H9 (cell line): Measurements from ENCODE around the gene FAM53A. TPM values are rescaled to one million over a fixed set of nuclear protein-coding genes. Genes with fewer than 3 reads are reported as not detected.

Experiments used
- DNase-seq: peaks from one replicate; pipeline ENCODE4 v3.0.0-alpha.2; 2017
- H2AFZ ChIP-seq: one replicate; pipeline ENCODE4 v1.6.1; 2013; ENCODE audit warnings: mild to moderate bottlenecking, low read length, control low read depth, moderate library complexity
- H2AK5ac ChIP-seq: 2 replicates; pipeline ENCODE4 v1.6.1; 2013; ENCODE audit warnings: low read length, control low read depth, mixed read lengths; ENCODE audit not compliant: insufficient read length
- H2BK120ac ChIP-seq: one replicate; pipeline ENCODE4 v1.6.1; 2013; ENCODE audit warnings: low read depth, mild to moderate bottlenecking, low read length, control low read depth, inconsistent platforms; ENCODE audit not compliant: poor library complexity, severe bottlenecking
- H2BK12ac ChIP-seq: 2 replicates; pipeline ENCODE4 v1.6.1; 2013; ENCODE audit warnings: low read length, control low read depth, mixed read lengths, low read depth; ENCODE audit not compliant: insufficient read length
- H2BK15ac ChIP-seq: 2 replicates; pipeline ENCODE4 v1.6.1; 2013; ENCODE audit warnings: low read depth, low read length, control low read depth
- H2BK20ac ChIP-seq: one replicate; pipeline ENCODE4 v1.6.1; 2013; ENCODE audit warnings: low read depth, mild to moderate bottlenecking, low read length, control low read depth, inconsistent platforms; ENCODE audit not compliant: poor library complexity, severe bottlenecking
- H2BK5ac ChIP-seq: 2 replicates; pipeline ENCODE4 v1.6.1; 2013; ENCODE audit warnings: low read length, control low read depth, mixed read lengths; ENCODE audit not compliant: insufficient read length
- H3K14ac ChIP-seq: 2 replicates; pipeline ENCODE4 v1.6.1; 2013; ENCODE audit warnings: low read length, control low read depth; ENCODE audit not compliant: insufficient read depth
- H3K18ac ChIP-seq: 2 replicates; pipeline ENCODE4 v1.6.1; 2013; ENCODE audit warnings: low read depth, mild to moderate bottlenecking, mixed read lengths, low read length, control low read depth; ENCODE audit not compliant: insufficient read length
- H3K23ac ChIP-seq: 2 replicates; pipeline ENCODE4 v1.6.1; 2013; ENCODE audit warnings: low read length, control low read depth, mixed read lengths, low read depth; ENCODE audit not compliant: insufficient read length
- H3K23me2 ChIP-seq: 2 replicates; pipeline ENCODE4 v1.6.1; 2013; ENCODE audit warnings: low read depth, mild to moderate bottlenecking, mixed read lengths, low read length, control low read depth; ENCODE audit not compliant: insufficient read length, poor library complexity, severe bottlenecking
- H3K27ac ChIP-seq: 2 replicates; pipeline ENCODE4 v1.5.1; 2013; ENCODE audit warnings: low read length, control low read depth, mixed read lengths, low read depth; ENCODE audit not compliant: insufficient read length
- H3K27me3 ChIP-seq: 2 replicates; pipeline ENCODE4 v1.6.1; 2013; ENCODE audit warnings: low read length, control low read depth, inconsistent platforms; ENCODE audit not compliant: insufficient read depth
- H3K4ac ChIP-seq: 2 replicates; pipeline ENCODE4 v1.6.1; 2013; ENCODE audit warnings: low read depth, mild to moderate bottlenecking, control low read depth, inconsistent platforms, low read length, moderate library complexity
- H3K4me1 ChIP-seq: 2 replicates; pipeline ENCODE4 v1.6.1; 2013; ENCODE audit warnings: low read length, control low read depth, inconsistent platforms; ENCODE audit not compliant: insufficient read depth
- H3K4me2 ChIP-seq: 2 replicates; pipeline ENCODE4 v1.6.1; 2013; ENCODE audit warnings: low read length, control low read depth, mixed read lengths; ENCODE audit not compliant: insufficient read length, insufficient read depth
- H3K56ac ChIP-seq: 2 replicates; pipeline ENCODE4 v1.6.1; 2013; ENCODE audit warnings: low read depth, mild to moderate bottlenecking, mixed read lengths, low read length, control low read depth; ENCODE audit not compliant: insufficient read length
- H3K79me1 ChIP-seq: 2 replicates; pipeline ENCODE4 v1.6.1; 2013; ENCODE audit warnings: low read depth, mild to moderate bottlenecking, moderate library complexity, low read length, control low read depth, inconsistent platforms; ENCODE audit not compliant: insufficient read depth, poor library complexity, severe bottlenecking
- H3K79me2 ChIP-seq: 2 replicates; pipeline ENCODE4 v1.6.1; 2013; ENCODE audit warnings: low read length, control low read depth, inconsistent platforms; ENCODE audit not compliant: insufficient read depth
- H3K9ac ChIP-seq: 2 replicates; pipeline ENCODE4 v1.6.1; 2013; ENCODE audit warnings: low read length, control low read depth, mixed read lengths; ENCODE audit not compliant: insufficient read length; ENCODE audit errors: extremely low read depth
- H3K9me3 ChIP-seq: one replicate; pipeline ENCODE4 v1.6.1; 2013; ENCODE audit warnings: low read depth, low read length, inconsistent platforms; ENCODE audit not compliant: control insufficient read depth
- H3T11ph ChIP-seq: one replicate; pipeline ENCODE4 v1.6.1; 2013; ENCODE audit warnings: mild to moderate bottlenecking, low read length, control low read depth, inconsistent platforms
- H4K20me1 ChIP-seq: one replicate; pipeline ENCODE4 v1.6.1; 2013; ENCODE audit not compliant: control insufficient read depth, insufficient read length, insufficient read depth
- H4K5ac ChIP-seq: 2 replicates; pipeline ENCODE4 v1.6.1; 2013; ENCODE audit warnings: low read depth, mild to moderate bottlenecking, mixed read lengths, low read length, control low read depth; ENCODE audit not compliant: insufficient read length
- H4K8ac ChIP-seq: replicated peaks from 2 replicates; pipeline ENCODE4 v1.6.1; 2013; ENCODE audit warnings: low read length, control low read depth, mixed read lengths, low read depth; ENCODE audit not compliant: insufficient read length
- H4K91ac ChIP-seq: 2 replicates; pipeline ENCODE4 v1.6.1; 2013; ENCODE audit warnings: low read depth, mild to moderate bottlenecking, moderate library complexity, mixed read lengths, low read length, control low read depth; ENCODE audit not compliant: insufficient read length
- H3K27ac Mint-ChIP-seq, 3 experiments: 2 replicates in 2 of 3; 3 replicates in 1 of 3; pipeline ENCODE4 v1.8.0; 2020 to 2021; ENCODE audit warnings: mixed read lengths in 3 of 3, mild to moderate bottlenecking in 1 of 3, moderate library complexity in 1 of 3
- H3K27me3 Mint-ChIP-seq: 2 replicates; pipeline ENCODE4 v1.8.0; 2021; ENCODE audit warnings: low read depth, mild to moderate bottlenecking, moderate library complexity, mixed read lengths
- H3K36me3 Mint-ChIP-seq, 3 experiments: 2 replicates in 2 of 3; 3 replicates in 1 of 3; pipeline ENCODE4 v1.8.0; 2020 to 2021; ENCODE audit warnings: low read depth in 3 of 3, mixed read lengths in 3 of 3; ENCODE audit not compliant: insufficient read depth in 1 of 3
- H3K4me1 Mint-ChIP-seq, 2 experiments: 2 replicates each; pipeline ENCODE4 v1.8.0; 2020; ENCODE audit warnings: mixed read lengths in 2 of 2
- H3K4me3 Mint-ChIP-seq, 2 experiments: 2 replicates in 1 of 2; 3 replicates in 1 of 2; pipeline ENCODE4 v1.8.0; 2020 to 2021; ENCODE audit warnings: mild to moderate bottlenecking in 2 of 2, mixed read lengths in 2 of 2, moderate library complexity in 1 of 2
- H3K9me3 Mint-ChIP-seq, 2 experiments: 2 replicates in 1 of 2; 3 replicates in 1 of 2; pipeline ENCODE4 v1.8.0; 2020; ENCODE audit warnings: mild to moderate bottlenecking in 2 of 2, mixed read lengths in 2 of 2, moderate library complexity in 1 of 2
- WGBS: extraction: QIAGEN DNeasy Blood & Tissue Kit; methylation state at CpG from one replicate; pipeline ENCODE4 v1.1.7; 2013; ENCODE audit warnings: missing lambda C conversion rate, low lambda C conversion rate, mixed read lengths; ENCODE audit not compliant: insufficient read length; ENCODE audit errors: extremely low coverage; 5-methylcytosine and 5-hydroxymethylcytosine counted together
- total RNA-seq: library from RNA; stranded (reverse); gene quantifications from 2 replicates; pipeline ENCODE4 v1.2.1, GENCODE V29; 2021
- TF ChIP-seq, protein P1 (sequence below): fragments of 200-600 bp; sonication (generic); conservative IDR thresholded peaks from 3 replicates; pipeline ENCODE4 v1.8.0; 2021; ENCODE audit warnings: antibody characterized with exemption, mild to moderate bottlenecking

Gene FAM53A
- total RNA-seq, 1 experiment from 2014 or later = 2.4 TPM

DNA sequence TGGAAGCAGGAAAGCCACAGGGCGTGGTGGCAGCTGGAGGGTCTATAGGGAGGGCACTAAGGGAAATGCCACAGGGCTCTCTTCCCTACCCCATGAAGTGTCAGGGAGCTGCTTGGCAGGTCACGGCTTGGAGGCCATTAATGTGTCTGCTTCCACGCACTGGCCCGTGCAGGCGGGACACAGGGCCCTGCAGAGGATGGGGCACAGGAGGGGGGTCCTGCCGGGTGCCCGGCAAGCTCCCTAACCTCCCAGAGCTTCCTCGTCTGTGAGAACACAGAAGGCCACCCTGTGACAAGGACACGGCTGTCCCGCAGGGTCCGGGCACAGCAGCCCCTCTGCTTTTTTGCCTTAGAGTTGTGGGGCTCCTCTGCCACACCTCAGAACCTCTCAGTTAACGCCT, 25.5 kb downstream of the FAM53A start:
- H2AK5ac ChIP-seq = no peak overlapping the region
- no peak overlapping the region for H3K27ac ChIP-seq
- H3T11ph ChIP-seq = no peak overlapping the region
- no peak overlapping the region for H3K4ac ChIP-seq
- H4K5ac ChIP-seq = no peak overlapping the region
- H2BK5ac ChIP-seq = no peak overlapping the region
- no peaks in the 10 kb centered on the region for H3K4me1 ChIP-seq
- no peak overlapping the region for H2BK12ac ChIP-seq
- no CpG with 5 or more reads among the region's 12 CpGs for WGBS
- Mint-ChIP-seq H3K27me3 (no peaks in the 10 kb centered on the region), H3K27ac (no peak overlapping the region; a peak in 1 of 7 replicates), H3K9me3 (no peaks in the 10 kb centered on the region; a peak in 1 of 5 replicates), H3K36me3 (no peaks in the 10 kb centered on the region), H3K4me3 (no peak overlapping the region), H3K4me1 (peaks cover 7 to 11% of the 10 kb centered on the region in 2 experiments; a peak in 3 of 4 replicates)
- no peaks in the 10 kb centered on the region for H4K20me1 ChIP-seq
- no peak overlapping the region for H3K23ac ChIP-seq
- DNase-seq = no peak
- no peaks in the 10 kb centered on the region for H3K23me2 ChIP-seq
- H3K79me2 ChIP-seq = no peaks in the 10 kb centered on the region
- H2AFZ ChIP-seq = no peak overlapping the region
- no peak overlapping the region for H3K56ac ChIP-seq
- no peak overlapping the region for H3K14ac ChIP-seq
- H3K79me1 ChIP-seq = no peaks in the 10 kb centered on the region
- H3K9ac ChIP-seq = no peak overlapping the region
- no peak overlapping the region for H3K4me2 ChIP-seq
- H3K9me3 ChIP-seq = no peaks in the 10 kb centered on the region
- no peaks in the 10 kb centered on the region for H3K27me3 ChIP-seq
- H4K91ac ChIP-seq = no peak overlapping the region
- no peak overlapping the region for H3K18ac ChIP-seq
- no peak overlapping the region for H2BK20ac ChIP-seq
- H4K8ac ChIP-seq = no peak overlapping the region
- TF ChIP-seq, protein P1, sequence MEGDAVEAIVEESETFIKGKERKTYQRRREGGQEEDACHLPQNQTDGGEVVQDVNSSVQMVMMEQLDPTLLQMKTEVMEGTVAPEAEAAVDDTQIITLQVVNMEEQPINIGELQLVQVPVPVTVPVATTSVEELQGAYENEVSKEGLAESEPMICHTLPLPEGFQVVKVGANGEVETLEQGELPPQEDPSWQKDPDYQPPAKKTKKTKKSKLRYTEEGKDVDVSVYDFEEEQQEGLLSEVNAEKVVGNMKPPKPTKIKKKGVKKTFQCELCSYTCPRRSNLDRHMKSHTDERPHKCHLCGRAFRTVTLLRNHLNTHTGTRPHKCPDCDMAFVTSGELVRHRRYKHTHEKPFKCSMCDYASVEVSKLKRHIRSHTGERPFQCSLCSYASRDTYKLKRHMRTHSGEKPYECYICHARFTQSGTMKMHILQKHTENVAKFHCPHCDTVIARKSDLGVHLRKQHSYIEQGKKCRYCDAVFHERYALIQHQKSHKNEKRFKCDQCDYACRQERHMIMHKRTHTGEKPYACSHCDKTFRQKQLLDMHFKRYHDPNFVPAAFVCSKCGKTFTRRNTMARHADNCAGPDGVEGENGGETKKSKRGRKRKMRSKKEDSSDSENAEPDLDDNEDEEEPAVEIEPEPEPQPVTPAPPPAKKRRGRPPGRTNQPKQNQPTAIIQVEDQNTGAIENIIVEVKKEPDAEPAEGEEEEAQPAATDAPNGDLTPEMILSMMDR = no peak
- no peak overlapping the region for H2BK15ac ChIP-seq
- H2BK120ac ChIP-seq = no peak overlapping the region
